GM19043 (cell line): ENCODE data around the gene AUNIP.

Experiments used
- ATAC-seq: cut with Tn5 transposase; IDR thresholded peaks from one replicate; pipeline ENCODE4 v1.9.1; 2021; ENCODE audit warnings: low read depth; ENCODE audit not compliant: unreplicated experiment

AUNIP gene

DNA sequence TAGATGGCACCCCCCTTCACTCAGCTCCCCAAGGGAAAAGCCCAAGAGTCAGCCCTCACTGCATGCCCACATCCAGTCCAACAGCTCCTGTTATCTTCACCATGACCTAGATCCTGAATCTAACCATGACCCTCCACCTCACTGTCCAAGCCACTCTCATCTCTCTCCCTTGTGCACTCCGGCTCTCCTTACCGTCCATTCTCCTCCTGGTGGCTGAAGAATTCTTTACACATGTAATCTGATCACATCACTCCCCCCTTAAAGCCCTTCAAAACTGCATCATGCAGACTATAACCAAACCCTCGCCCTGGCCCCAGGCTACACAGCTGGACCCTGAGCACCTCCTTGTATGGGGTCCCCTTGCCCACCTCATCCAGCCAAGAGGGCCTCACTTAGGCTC, 30.2 kb upstream of the AUNIP start:
- ATAC-seq: no peak

DNA sequence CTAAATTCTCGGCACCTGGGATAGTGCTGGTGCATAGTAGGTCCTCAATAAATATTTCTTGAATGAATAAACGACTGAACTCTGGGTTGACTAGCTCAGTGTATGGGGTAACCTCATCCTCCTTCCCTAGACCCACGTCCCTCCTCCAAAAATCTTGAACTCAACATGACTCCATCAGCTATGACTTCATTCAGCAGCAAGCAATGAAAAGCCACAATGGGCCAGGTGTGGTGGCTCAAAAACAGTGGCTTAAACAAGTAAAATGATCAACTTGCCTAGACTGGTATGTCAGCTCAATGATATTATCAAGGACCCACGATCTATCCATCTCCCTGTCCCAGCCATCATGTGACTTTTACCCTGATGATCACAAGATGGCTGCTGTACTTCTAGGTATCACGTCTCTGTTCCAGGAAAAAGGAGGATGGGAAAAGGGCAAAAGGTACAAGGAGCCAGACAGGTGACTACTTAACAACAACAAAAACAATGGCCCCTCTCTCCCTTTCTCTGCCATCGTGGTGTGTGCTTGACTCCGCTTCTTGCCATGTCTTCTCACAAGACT, 29.2 kb upstream of the AUNIP start:
- ATAC-seq: no peak

DNA sequence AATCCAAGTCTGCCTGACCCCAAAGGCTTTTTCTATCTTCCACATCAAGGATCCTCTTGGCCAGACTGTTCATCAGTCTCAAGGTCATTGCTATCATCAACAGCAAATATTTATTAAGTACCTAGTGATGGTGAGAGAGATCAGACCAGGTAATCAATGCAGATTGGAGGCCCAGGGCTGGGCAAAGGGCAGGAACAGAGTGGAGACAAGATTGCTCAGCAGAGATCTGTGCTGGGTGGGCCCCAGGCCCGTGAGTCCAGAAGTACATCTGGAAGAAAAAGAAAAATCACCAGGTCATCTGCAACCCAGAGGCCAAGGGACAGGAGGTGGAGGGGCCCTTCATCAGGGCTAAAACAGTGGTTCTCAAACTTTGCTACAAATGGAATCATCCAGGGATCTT, 26.3 kb upstream of the AUNIP start:
- ATAC-seq: no peak

DNA sequence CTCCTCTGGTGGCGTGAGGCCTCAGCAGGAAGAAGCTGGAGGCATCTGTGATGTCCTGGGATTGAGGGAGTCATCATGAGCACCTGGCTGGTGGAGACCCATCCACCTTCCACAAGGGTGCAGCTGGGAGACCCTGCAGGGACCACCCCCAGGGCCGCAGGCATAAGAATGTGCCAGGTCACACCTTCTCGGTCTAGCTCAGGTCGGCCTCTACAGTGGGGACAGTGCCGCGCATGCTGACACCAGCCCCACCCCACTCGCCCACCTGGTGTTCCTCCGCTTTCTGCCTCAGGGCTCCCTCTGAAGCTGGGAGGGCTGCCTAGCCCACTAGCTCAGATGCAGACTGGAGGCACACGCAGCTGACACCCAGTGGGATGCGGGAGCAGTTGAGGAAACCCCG, 22.0 kb upstream of the AUNIP start:
- no peak for ATAC-seq

DNA sequence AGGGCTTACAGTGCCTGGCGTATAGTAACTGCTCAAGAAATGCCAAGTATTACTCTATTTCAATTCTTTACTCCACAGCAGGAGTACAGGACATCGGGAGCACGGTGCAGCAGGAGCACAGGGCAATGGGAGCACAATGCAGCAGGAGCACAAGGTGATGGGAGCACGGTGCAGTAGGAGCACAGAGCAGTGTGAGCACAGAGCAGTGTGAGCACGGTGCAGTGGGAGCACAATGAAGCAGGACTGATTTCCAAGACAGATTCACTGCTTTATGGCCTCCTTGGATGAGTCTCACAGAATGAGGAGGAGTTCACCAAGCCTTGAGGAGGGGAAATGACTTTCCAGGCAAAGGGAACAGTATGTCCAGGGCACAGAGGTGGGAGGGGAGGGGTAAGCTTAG, 21.3 kb upstream of the AUNIP start:
- ATAC-seq: no peak

DNA sequence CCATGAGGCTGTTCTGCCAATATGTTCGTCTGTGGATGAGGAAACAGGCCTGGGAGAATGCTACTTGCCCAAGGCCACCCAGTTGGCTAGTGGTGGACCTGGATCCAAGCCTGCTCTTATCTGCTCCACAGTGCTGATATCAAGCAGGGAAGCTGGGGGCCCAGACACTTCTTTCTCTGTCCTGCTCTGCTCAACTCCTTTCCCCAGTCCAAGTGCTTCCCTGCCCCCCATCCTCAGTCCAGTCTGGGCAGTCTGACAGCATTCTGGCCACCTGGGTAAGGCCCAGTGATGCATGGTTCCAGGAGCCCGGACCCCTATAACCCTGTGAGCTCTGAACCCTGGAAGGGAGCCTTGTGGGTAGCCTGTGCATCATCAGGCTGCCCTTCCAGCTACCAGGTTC, 20.4 kb upstream of the AUNIP start:
- ATAC-seq: no peak

DNA sequence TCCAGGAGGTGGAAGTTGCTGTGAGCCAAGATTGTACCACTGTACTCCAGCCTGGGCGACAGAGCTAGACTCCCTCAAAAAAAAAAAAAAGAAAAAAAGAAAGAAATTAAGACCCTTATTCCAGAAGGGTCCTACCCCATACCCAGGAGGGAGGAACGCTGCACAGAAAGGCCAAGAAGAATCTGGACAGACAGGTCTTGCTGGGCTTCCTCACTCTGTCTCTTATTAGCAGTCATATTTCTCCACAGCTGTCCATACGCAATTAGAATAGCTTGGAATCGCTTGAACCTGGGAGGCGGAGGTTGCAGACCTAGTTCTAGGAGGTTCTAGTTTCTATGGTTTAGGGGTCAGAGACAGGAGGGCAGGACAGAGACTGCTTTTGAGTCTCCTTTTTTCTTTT, 19.4 kb upstream of the AUNIP start:
- no peak for ATAC-seq

DNA sequence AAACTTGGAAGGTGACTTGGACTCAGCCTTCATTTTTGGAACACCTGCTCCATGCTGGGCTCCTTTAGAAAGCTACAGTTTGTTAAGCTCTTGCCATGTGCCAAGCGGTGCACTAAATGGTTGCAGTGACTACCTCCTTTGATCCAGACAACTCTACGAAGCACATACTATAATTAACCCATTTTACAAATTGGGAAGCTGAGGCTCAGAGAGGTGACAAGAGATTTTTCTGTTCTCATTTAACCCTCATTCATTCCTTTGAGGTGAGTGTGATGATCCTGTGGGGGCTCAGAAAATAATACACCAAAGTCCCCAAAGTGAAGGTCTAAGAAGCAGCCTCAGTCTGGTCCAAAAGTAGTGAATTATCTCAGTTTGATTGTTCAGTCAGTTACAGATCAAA, 17.9 kb upstream of the AUNIP start:
- ATAC-seq: no peak

DNA sequence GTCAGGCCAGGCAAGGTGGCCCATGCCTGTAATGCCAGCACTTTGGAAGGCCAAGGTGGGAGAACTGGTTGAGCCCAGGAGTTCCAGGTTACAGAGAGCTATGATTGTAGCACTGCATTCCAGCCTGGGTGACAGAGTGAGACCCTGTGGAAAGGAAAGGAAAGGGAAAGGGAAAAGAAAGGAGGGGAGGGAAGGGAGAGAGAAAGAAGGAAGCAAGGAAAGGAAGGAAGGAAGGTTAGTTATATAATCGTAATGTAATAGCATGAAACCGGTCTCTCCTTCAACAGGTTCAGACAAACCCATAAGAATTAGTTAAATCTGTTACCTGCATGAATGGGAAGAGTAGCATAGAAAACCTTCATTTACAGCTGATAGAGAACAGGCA, 17.4 kb upstream of the AUNIP start:
- no peak for ATAC-seq

DNA sequence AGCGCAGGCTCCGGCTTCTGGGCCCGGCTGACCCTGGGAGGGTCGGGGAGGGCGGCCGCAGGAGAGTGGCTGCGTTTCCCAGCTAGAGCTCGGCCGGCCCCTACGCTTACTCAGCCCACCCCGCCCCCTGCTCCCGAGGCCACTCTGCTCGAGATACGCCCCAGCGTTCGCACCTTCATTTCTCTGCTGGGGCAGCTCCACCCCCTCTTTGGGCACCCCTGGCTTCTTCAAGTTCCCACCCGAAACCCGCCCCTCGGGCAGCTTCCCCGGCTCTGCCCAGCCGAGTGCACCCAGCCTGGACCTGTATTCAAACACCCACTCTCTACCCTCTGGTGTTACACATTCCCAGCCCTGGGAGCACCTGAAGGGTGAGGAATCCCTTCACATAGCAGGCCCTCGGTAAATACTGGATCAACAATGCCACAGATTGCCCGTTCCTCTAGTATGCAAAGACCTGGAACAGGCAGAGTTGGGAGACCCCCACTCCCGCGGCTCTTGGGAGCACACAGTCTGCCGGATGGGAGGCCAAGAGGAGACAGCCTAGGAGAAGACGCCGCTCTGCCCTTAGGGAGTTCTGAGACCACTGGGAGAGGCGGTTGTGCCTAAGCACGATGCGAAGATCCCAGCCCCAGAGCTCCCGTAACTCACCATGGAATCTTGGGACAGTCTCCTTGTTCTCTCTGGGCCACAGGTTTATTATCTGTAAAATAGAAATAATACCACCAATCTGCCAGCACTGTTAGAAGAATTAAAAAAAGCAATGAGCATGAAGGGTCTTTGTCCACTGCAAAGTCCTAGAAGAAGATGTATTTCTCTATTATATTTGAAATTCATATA, 16.8 kb upstream of the AUNIP start:
- no peak for ATAC-seq

DNA sequence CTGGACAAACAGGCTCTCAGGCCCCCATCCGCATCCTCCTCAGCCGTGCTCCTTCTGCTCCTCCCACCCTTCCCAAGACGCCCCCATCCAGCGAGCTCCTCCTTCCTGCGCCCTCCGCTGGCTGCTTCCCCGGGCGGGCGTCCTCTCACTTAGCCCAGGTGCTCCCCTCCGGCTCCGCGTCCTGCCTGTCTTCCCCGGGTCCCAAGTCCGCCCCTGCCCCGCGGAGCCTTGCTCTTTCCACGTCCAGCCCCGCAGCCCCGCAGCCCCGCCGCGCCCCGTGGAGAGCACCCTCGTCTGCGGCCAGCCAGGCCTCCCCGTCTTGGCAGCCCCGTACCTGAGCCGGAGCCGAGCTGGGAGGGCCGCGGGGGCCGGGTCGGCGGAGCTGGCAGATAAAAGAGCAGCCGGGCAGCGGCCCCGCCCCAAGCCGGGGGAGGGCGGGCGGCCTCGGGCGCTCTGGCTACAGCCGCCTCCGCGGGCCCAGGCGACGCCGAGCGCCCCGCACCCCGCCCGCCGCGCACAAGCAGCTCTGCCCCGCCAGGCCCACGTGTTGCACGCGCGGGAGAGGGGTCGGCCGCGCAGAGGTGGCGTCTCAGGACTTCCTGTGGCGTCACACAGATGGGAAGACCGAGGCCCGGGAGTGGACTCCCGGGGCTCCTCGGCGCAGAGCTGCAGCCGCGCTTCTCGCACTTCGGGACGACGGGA, 16.0 kb upstream of the AUNIP start, which contains the start of gene PAQR7:
TSS of gene PAQR7 (minus strand) at position 555 of the 702 bp plus-strand sequence. CDS start 11,869 bp downstream, outside the sequence.
- ATAC-seq: peak; percentile 60

DNA sequence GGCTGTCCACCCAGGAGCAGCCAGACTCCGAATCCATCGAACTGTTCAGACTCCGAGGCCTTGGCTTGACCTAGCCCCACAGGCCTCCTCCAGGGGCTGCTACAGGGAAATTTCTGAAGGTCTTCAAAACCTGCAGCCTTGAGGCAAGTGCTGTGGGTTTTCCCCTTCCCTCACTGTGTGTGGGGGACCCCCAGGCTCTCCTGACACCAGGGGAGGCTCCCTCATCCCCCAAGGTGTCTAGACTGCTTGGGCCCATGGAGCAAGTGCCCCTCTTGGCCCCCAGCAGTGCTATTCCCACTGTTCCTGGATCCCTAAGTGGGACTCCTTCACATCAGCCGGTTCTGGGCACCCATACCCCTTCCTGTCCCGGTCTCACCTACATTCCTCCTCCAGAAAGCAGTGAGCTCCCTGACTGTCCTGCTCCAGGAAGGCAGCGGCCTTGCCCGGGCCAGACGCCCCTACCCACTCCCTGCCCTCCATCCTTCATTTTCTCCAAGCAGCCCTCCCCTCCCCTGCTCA, 15.4 kb upstream of the AUNIP start:
- ATAC-seq: no peak

DNA sequence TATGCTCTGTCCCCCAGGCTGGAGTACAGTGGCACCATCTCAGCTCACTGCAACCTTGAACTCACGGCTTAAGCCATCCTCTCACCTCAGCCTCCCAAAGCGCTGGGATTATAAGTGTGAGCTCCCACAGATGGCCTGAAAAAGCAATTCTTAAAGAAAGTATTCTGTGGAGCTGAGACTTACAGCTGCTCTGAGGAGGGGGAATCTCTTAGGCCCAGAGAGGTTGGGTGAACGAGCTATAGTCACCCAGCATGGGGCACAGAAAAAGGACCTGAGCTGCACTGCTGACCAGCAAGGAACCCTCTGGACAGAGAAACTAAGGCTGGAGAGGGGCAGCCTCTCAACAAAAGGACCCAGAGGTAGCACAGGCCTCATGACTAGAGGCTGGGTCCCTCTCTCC, 15.0 kb upstream of the AUNIP start:
- no peak for ATAC-seq

DNA sequence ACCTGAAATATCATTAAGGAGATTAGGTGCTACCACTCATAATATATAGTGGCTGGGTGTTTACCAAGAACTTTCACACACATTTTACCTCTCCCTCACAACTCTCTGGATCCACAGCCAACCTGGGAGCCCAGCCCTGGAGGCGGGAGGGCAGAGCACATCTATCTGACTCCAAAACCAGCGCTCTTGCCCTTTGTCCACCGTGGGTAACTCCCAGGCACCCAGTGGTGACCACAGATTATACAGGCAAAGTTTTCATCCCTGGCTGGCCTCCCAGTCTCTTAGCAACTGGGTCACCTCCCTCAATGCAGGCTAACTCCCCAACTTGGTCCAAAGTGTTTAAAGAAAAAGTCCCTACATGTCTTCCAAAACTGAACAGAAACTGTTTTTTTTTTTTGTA, 13.9 kb upstream of the AUNIP start:
- no peak for ATAC-seq

DNA sequence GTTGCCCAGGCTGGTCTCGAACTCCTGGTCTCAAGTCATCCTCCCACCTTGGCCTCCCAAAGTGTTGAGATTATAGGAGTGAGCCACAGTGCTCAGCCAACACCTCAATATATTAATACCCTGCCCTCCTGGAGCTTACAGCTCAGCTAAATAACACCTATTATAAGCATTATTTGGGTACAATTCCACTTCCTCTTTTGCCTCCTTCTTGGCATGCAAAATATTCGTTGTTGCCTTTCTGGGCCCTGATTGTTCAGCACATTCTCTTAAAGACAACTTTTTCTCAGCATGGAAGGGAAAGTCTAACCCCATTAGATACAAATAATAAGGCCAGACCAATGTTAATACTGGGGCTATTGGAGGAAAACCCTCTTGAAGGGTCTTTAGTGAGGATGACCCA, 13.5 kb upstream of the AUNIP start:
- no peak for ATAC-seq

DNA sequence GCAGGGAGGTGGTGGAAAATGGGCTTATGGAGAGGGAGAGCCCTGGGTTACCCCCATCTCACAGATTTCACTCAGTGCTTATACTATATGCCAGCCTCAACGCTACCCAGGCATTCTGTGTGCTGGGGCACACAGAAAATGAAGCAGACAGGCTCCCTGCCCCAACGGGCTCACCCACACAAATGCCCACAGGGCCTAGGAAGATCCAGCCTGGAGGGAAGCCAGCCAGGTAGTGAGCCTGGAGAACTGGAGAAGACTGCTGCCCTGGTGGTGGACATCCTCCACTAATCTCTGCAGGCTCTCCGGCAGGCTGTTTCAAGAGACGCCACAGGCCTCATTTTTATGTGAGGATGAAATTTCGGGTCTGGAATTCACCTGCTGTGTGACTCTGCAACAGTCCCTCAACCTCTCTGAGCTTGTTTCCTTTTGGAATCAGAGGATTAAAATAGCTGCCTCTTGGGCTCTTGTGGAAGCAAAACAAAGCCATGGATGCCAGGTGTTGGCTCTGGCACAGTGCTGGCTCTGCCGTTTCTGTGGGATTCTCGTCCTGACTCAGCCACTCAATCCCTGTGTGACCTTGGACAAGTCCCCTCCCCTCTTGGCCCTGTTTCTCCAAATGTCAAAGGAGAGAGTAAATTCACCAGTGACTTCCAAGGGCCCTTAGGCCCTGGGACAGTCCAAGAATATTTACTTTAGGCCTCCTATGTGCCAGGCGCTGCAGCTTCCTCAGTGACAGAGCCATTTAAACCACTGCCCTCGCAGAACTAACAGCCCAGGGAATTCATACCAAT, 12.6 kb upstream of the AUNIP start:
- ATAC-seq: no peak

DNA sequence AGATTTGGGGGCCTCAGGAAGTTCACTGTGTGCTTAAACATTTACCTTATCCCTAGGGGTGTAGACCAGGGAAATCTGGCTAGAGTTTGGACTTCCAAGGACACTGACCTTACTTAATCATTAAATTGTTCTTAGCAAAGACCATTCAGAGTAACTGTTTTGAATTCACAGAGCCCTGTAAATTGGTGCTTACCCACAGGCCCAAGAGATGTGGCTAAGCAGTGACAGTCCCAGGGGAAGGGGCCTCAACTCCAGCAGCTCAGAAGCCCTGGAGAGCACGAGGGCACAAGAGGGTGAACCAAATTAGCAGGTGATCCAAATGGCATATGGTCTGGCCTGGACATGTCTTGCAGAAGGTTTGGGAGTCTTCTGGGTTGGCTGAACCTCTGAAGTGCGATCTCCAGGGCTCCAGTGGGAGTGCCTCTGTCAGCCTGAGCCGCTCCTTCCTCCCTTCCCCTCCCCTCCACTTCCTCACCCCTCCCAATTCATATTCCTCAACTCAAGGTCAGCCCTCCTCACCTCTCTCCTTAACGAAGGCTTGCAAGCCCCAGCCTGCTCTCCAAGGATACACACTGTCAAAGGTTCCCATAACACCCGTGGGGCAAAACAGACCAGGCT, 11.9 kb upstream of the AUNIP start:
- no peak for ATAC-seq

DNA sequence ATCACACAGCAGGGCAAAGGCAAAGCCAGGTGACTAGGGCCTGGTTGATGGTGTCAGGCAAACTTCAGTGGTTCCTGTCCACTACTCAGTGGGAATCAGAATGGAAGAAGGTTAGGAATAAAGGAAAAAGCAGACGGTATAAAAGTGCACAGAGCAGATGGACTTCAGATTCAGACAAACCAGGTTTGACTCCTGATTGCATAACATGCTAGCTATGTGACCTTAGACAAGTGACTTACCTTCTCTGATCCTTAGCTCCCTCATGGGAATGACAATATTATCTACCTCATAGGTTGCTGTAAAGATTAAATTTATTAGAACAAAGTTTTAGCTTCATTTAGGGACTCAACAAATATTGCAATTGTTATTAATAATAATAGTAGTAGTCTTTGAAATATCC, 11.4 kb upstream of the AUNIP start:
- no peak for ATAC-seq

DNA sequence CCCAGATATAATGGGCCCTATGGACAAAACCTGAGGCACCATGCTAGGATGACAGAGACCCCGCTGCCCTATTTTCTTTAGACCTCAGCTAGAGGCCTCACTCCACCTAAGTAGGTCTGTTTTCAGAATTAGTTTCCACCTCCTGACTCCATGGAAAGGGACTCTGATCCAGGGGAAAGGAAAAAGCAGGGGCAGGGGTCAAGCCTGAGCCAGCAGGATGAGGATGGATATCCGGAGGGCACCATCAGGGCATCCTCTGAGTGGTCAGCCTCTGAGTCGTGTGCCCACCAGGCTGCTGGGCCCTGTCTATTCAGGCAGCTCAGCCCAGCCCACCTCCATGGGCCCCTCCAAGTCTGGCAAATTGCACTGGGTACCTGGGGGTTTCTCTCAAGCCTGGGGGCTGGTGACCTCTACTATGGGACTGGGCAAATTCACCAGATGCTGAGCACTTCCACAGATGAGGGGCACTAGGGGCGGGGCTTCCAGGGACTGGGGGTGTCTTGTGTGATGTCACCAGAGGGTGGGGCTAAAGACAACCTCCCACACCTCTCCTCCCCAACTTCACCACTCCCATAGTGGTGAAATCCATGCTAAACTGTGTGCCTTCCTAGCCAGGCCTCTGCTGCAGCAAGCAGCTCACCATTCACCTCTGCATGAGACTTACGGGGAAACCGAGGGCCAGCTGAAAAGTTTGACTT, 10.8 kb upstream of the AUNIP start:
- no peak for ATAC-seq
